ENCODE results near the gene CNTNAP4. TPM values are rescaled to one million over a fixed set of nuclear protein-coding genes. Genes with fewer than 3 reads are reported as not detected.

Gene CNTNAP4
- polyA plus RNA-seq, 1 donor (not counting 4 experiments of a cell fraction or from before 2014, with no cell fraction given) = 0.08 TPM

DNA sequence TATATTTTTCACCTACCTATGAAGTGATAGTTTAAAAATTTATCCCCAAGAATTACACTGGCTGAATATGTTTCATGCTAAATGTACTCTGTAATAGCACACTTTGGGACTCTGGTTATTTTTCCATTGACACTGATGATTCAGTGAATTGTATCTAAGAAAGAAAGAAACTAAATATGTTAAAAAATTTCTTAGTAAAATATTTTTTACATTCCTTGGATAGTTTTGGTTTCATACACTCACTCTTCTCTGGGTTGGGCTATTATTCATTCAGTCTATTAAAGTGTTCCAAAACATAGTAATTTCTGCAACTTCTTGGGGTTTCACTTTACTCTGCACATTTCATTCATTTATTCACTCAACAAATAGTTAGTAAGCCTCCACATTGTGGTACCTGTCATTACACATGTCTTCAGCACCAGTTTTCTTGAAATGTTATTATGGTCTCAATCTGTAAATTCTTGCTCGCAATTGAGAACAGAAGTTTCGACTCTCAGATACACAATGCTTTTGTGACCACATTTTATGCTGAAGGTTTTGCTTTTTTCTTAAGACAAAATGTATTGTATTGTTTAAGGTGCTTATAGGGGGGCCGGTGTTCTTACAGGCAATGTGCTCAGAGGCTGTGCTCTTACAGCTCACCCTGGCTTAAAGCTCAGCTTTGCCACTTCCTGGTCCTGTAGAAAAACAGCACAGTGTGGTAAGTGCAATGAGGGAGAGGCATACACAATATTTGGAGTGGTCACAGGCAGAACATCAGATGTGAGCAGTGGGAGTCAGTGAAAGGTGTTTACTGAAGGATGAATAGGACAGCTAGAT, 17.4 kb downstream of the CNTNAP4 start:
- no peaks in the 10 kb centered on the region for H3K36me3 ChIP-seq (ENCODE audit: control insufficient read depth in 2 of 2, extremely low read depth in 1 of 2, insufficient read depth in 2 of 2, low read length in 2 of 2)
- no peaks in the 10 kb centered on the region for H4K20me1 ChIP-seq (ENCODE audit: control insufficient read depth, extremely low read depth, insufficient read depth, low read length)
- H3K27ac ChIP-seq (ENCODE audit: control insufficient read depth, insufficient read depth, low read length) = no peak overlapping the region
- no peaks in the 10 kb centered on the region for H3K27me3 ChIP-seq (ENCODE audit: control insufficient read depth, extremely low read depth, insufficient read depth, low read length)
- TF ChIP-seq, protein P1, sequence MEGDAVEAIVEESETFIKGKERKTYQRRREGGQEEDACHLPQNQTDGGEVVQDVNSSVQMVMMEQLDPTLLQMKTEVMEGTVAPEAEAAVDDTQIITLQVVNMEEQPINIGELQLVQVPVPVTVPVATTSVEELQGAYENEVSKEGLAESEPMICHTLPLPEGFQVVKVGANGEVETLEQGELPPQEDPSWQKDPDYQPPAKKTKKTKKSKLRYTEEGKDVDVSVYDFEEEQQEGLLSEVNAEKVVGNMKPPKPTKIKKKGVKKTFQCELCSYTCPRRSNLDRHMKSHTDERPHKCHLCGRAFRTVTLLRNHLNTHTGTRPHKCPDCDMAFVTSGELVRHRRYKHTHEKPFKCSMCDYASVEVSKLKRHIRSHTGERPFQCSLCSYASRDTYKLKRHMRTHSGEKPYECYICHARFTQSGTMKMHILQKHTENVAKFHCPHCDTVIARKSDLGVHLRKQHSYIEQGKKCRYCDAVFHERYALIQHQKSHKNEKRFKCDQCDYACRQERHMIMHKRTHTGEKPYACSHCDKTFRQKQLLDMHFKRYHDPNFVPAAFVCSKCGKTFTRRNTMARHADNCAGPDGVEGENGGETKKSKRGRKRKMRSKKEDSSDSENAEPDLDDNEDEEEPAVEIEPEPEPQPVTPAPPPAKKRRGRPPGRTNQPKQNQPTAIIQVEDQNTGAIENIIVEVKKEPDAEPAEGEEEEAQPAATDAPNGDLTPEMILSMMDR (optimal IDR thresholded peaks at IDR 0.05 in 1 of 3, IDR thresholded peaks at IDR 0.05 in 1 of 3, conservative IDR thresholded peaks at IDR 0.05 in 1 of 3; ENCODE audit: extremely low read depth in 1 of 3, insufficient read depth in 2 of 3, low read length in 3 of 3) = no peak
- TF ChIP-seq EZH2 (IDR thresholded peaks at IDR 0.05; ENCODE audit: low read length) = no peak
- H3K9ac ChIP-seq (ENCODE audit: control insufficient read depth, extremely low read depth, insufficient read depth, low read length) = no peak overlapping the region
- no peaks in the 10 kb centered on the region for H3K79me2 ChIP-seq (ENCODE audit: control insufficient read depth, insufficient read depth, low read length)
- H3K4me3 ChIP-seq (ENCODE audit: control insufficient read depth in 2 of 3, extremely low read depth in 1 of 3, insufficient read depth in 2 of 3, low read depth in 1 of 3, low read length in 3 of 3) = no peak overlapping the region
- H3K9me1 ChIP-seq (ENCODE audit: control insufficient read depth, extremely low read depth, insufficient read depth, low read length) = no peaks in the 10 kb centered on the region
- no peak for FAIRE-seq
- dilution Hi-C loops (cut with MboI; ENCODE audit: extremely low pct_ligation_motif_present, low sequenced_read_pairs) = no loop called here
- no peak overlapping the region for H3K4me2 ChIP-seq (ENCODE audit: control insufficient read depth, extremely low read depth, insufficient read depth, low read depth, low read length)
- H3K4me1 ChIP-seq (ENCODE audit: control insufficient read depth, extremely low read depth, insufficient read depth, low read length) = no peaks in the 10 kb centered on the region
- no peaks in the 10 kb centered on the region for H3K9me3 ChIP-seq (ENCODE audit: control insufficient read depth, low read depth, low read length)
- DNase-seq (ENCODE audit: low read depth, low spot score) = no peak
- no peak overlapping the region for H2AFZ ChIP-seq (ENCODE audit: control insufficient read depth, low read length)

- Histone ChIP-seq H2AFZ (ENCODE audit: control insufficient read depth, low read length) (no peak overlapping the region), H3K79me2 (ENCODE audit: control insufficient read depth, insufficient read depth, low read length) (no peaks in the 10 kb centered on the region), H3K27ac (ENCODE audit: control insufficient read depth, insufficient read depth, low read length) (no peak overlapping the region), H3K9me1 (ENCODE audit: control insufficient read depth, extremely low read depth, insufficient read depth, low read length) (no peaks in the 10 kb centered on the region), H3K4me3 (ENCODE audit: control insufficient read depth in 2 of 3, extremely low read depth in 1 of 3, insufficient read depth in 2 of 3, low read depth in 1 of 3, low read length in 3 of 3) (no peak overlapping the region), H4K20me1 (ENCODE audit: control insufficient read depth, extremely low read depth, insufficient read depth, low read length) (no peaks in the 10 kb centered on the region), H3K9me3 (ENCODE audit: control insufficient read depth, low read depth, low read length) (no peaks in the 10 kb centered on the region), H3K36me3 (ENCODE audit: control insufficient read depth in 2 of 2, extremely low read depth in 1 of 2, insufficient read depth in 2 of 2, low read length in 2 of 2) (no peaks in the 10 kb centered on the region), H3K27me3 (ENCODE audit: control insufficient read depth, extremely low read depth, insufficient read depth, low read length) (no peaks in the 10 kb centered on the region), H3K4me1 (ENCODE audit: control insufficient read depth, extremely low read depth, insufficient read depth, low read length) (no peaks in the 10 kb centered on the region), H3K4me2 (ENCODE audit: control insufficient read depth, extremely low read depth, insufficient read depth, low read depth, low read length) (no peak overlapping the region), H3K9ac (ENCODE audit: control insufficient read depth, extremely low read depth, insufficient read depth, low read length) (no peak overlapping the region)
- dilution Hi-C loops (cut with MboI; ENCODE audit: extremely low pct_ligation_motif_present, low sequenced_read_pairs) = no loop called here
- FAIRE-seq = no peak
- TF ChIP-seq, protein P1 (optimal IDR thresholded peaks at IDR 0.05 in 1 of 3, IDR thresholded peaks at IDR 0.05 in 1 of 3, conservative IDR thresholded peaks at IDR 0.05 in 1 of 3; ENCODE audit: extremely low read depth in 1 of 3, insufficient read depth in 2 of 3, low read length in 3 of 3) = no peak
- no peak for TF ChIP-seq EZH2 (IDR thresholded peaks at IDR 0.05; ENCODE audit: low read length)
- DNase-seq (ENCODE audit: low read depth, low spot score) = no peak
These were observed 20.7 kb downstream of the CNTNAP4 start for GRCh38 chr16:76297941-76298340.

All from keratinocyte (primary cell).